Body of pancreas (tissue), 4 donors: Measurements from ENCODE around the gene GP1BB.
"Not testable (repeated sequence)": the region's sequence is repeated elsewhere in the genome, so short reads cannot be mapped to it uniquely, and the experiment has no call there.

ENCODE experiments used
- POLR2A ChIP-seq, 3 donors: fragments of 450-650 bp; IDR thresholded peaks; one replicate each; pipeline ENCODE4 v1.6.1; 2016; ENCODE audit warnings: antibody characterized with exemption in 3 of 3, mild to moderate bottlenecking in 2 of 3
- TF ChIP-seq, protein P1 (sequence below), 7 experiments: fragments of 450-650 bp in 4 of 7; fragments of 200-600 bp in 3 of 7; sonication (generic) in 3 of 7; IDR thresholded peaks; one replicate each; pipeline ENCODE4 v1.5.1; 2016 to 2019; ENCODE audit warnings: antibody characterized with exemption in 7 of 7

DNA sequence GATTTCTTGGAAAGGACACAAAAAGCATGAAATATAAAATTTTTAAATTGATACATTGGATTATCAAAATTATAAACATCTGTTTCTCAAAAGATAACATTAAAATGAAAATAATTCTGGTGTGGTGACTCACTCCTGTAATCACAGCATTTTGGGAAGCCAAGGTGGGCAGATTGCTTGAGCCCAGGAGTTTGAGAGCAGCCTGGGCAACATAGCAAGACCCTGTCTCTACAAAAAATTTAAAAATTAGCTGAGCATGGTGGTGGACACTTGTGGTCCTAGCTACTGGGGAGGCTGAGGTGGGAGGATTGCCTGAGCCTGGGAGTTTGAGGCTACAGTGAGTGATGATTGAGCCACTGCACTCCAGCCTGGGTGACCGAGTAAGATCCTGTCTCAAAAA is 25.5 kb upstream of the GP1BB start:
- TF ChIP-seq, protein P1, sequence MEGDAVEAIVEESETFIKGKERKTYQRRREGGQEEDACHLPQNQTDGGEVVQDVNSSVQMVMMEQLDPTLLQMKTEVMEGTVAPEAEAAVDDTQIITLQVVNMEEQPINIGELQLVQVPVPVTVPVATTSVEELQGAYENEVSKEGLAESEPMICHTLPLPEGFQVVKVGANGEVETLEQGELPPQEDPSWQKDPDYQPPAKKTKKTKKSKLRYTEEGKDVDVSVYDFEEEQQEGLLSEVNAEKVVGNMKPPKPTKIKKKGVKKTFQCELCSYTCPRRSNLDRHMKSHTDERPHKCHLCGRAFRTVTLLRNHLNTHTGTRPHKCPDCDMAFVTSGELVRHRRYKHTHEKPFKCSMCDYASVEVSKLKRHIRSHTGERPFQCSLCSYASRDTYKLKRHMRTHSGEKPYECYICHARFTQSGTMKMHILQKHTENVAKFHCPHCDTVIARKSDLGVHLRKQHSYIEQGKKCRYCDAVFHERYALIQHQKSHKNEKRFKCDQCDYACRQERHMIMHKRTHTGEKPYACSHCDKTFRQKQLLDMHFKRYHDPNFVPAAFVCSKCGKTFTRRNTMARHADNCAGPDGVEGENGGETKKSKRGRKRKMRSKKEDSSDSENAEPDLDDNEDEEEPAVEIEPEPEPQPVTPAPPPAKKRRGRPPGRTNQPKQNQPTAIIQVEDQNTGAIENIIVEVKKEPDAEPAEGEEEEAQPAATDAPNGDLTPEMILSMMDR (IDR thresholded peaks at IDR 0.05), result not testable (repeated sequence)
- TF ChIP-seq POLR2A (IDR thresholded peaks at IDR 0.05), result not testable (repeated sequence)
